PFSK-1 (cell line): ENCODE measurements around the gene TCTN2.

Source experiments
- FOXP2 ChIP-seq: optimal IDR thresholded peaks from 2 replicates; pipeline ENCODE3; 2011; ENCODE audit warnings: borderline replicate concordance, control low read depth, inconsistent platforms; ENCODE audit not compliant: insufficient read depth; ENCODE audit errors: extremely low read length, extremely low read depth
- REST ChIP-seq, 2 experiments: IDR thresholded peaks; 2 replicates each; pipeline versions ENCODE4 v1.6.1 to v1.8.0; 2011 to 2012; ENCODE audit warnings: low read depth in 2 of 2, low read length in 2 of 2, control low read depth in 1 of 2, inconsistent platforms in 1 of 2, mild to moderate bottlenecking in 1 of 2, moderate library complexity in 1 of 2; ENCODE audit not compliant: insufficient read depth in 1 of 2
- TAF1 ChIP-seq: IDR thresholded peaks from 2 replicates; pipeline ENCODE4 v1.6.1; 2012; ENCODE audit warnings: low read length, control low read depth, borderline replicate concordance; ENCODE audit not compliant: insufficient read depth

GRCh38 chr12:123621619-123622530 lies 49.0 kb upstream of the TCTN2 start:
- no peak for TF ChIP-seq REST (IDR thresholded peaks at IDR 0.05; ENCODE audit: insufficient read depth in 1 of 2, low read depth in 2 of 2, low read length in 2 of 2)
- no peak for TF ChIP-seq TAF1
- TF ChIP-seq FOXP2 = no peak
